CD14-positive monocyte (primary cell): ENCODE measurements around the gene TENM3. TPM values are rescaled to one million over a fixed set of nuclear protein-coding genes. Genes with fewer than 3 reads are reported as not detected.

Experiments
- DNase-seq, 3 donors: peaks; one replicate each; pipeline ENCODE4 v3.0.0-alpha.2; 2011 to 2022
- H2AFZ ChIP-seq: 2 replicates; pipeline ENCODE4 v1.6.0; 2012; ENCODE audit warnings: mild to moderate bottlenecking, low read depth, low read length, inconsistent platforms; ENCODE audit not compliant: insufficient read depth, poor library complexity, severe bottlenecking
- H3K27ac ChIP-seq, 2 donors: 1 replicate in 1 of 2; 2 replicates in 1 of 2; pipeline ENCODE4 v1.5.1; 2012 to 2013; ENCODE audit warnings: low read length in 2 of 2, control low read depth in 1 of 2, inconsistent platforms in 1 of 2, low read depth in 1 of 2, mild to moderate bottlenecking in 1 of 2
- H3K27me3 ChIP-seq, 2 donors: one replicate each; pipeline versions ENCODE4 v1.6.0 to v1.6.1; 2011 to 2013; ENCODE audit warnings: low read length in 2 of 2; ENCODE audit not compliant: control insufficient read depth in 2 of 2, insufficient read depth in 2 of 2
- H3K36me3 ChIP-seq, 2 donors: replicated peaks in 1 of 2; 1 replicate in 1 of 2; 2 replicates in 1 of 2; pipeline versions ENCODE4 v1.5.1 to v1.6.1; 2012 to 2013; ENCODE audit warnings: low read length in 2 of 2, control low read depth in 1 of 2, inconsistent platforms in 1 of 2, mild to moderate bottlenecking in 1 of 2; ENCODE audit not compliant: insufficient read depth in 2 of 2, control insufficient read depth in 1 of 2
- H3K4me1 ChIP-seq, 2 donors: 1 replicate in 1 of 2; 2 replicates in 1 of 2; pipeline versions ENCODE4 v1.5.1 to v1.6.1; 2012 to 2013; ENCODE audit warnings: low read length in 2 of 2, control low read depth in 1 of 2, inconsistent platforms in 1 of 2, mild to moderate bottlenecking in 1 of 2, moderate library complexity in 1 of 2; ENCODE audit not compliant: insufficient read depth in 2 of 2, control insufficient read depth in 1 of 2
- H3K4me2 ChIP-seq: replicated peaks from 2 replicates; pipeline ENCODE3; 2012; ENCODE audit warnings: low read length, moderate library complexity, mild to moderate bottlenecking; ENCODE audit not compliant: poor library complexity, severe bottlenecking; ENCODE audit errors: extremely low read depth
- H3K4me3 ChIP-seq, 3 experiments: fragments of 200-600 bp in 1 of 3; sonication (generic) in 1 of 3; replicated peaks in 1 of 3; 1 replicate in 2 of 3; 2 replicates in 1 of 3; pipeline ENCODE4 v1.5.1; 2011 to 2013; ENCODE audit warnings: low read length in 3 of 3, mild to moderate bottlenecking in 3 of 3, control low read depth in 2 of 3, low read depth in 2 of 3, inconsistent platforms in 1 of 3, moderate library complexity in 1 of 3
- H3K79me2 ChIP-seq: 2 replicates; pipeline ENCODE4 v1.6.0; 2012; ENCODE audit warnings: mild to moderate bottlenecking, control low read depth, inconsistent platforms, low read length, moderate library complexity; ENCODE audit not compliant: insufficient read depth
- H3K9ac ChIP-seq: 2 replicates; pipeline ENCODE4 v1.6.0; 2017; ENCODE audit warnings: low read length, mild to moderate bottlenecking; ENCODE audit not compliant: insufficient read depth, poor library complexity, severe bottlenecking
- H3K9me3 ChIP-seq, 2 donors: replicated peaks in 1 of 2; 1 replicate in 1 of 2; 2 replicates in 1 of 2; pipeline versions ENCODE4 v1.5.1 to v1.6.1; 2012 to 2013; ENCODE audit warnings: low read length in 2 of 2, control low read depth in 1 of 2; ENCODE audit not compliant: control insufficient read depth in 1 of 2, insufficient read depth in 1 of 2
- H4K20me1 ChIP-seq: 2 replicates; pipeline ENCODE4 v1.6.0; 2012; ENCODE audit warnings: mild to moderate bottlenecking, low read length, control low read depth, moderate library complexity; ENCODE audit not compliant: insufficient read depth
- H3K27ac Mint-ChIP-seq, 7 donors: one replicate each; pipeline ENCODE4 v1.8.0; 2020; ENCODE audit warnings: mild to moderate bottlenecking in 7 of 7, mixed read lengths in 7 of 7, moderate library complexity in 6 of 7, inconsistent platforms in 2 of 7
- H3K27me3 Mint-ChIP-seq, 3 donors: one replicate each; pipeline ENCODE4 v1.8.0; 2021 to 2022; ENCODE audit warnings: low read depth in 3 of 3, mild to moderate bottlenecking in 3 of 3, mixed read lengths in 3 of 3, moderate library complexity in 3 of 3, inconsistent platforms in 1 of 3
- H3K36me3 Mint-ChIP-seq, 2 donors: one replicate each; pipeline ENCODE4 v1.8.0; 2020; ENCODE audit warnings: mixed read lengths in 2 of 2, inconsistent platforms in 1 of 2, mild to moderate bottlenecking in 1 of 2
- H3K4me1 Mint-ChIP-seq: one replicate; pipeline ENCODE4 v1.8.0; 2020; ENCODE audit warnings: mild to moderate bottlenecking, mixed read lengths
- H3K4me3 Mint-ChIP-seq, 2 donors: one replicate each; pipeline ENCODE4 v1.8.0; 2020; ENCODE audit warnings: mild to moderate bottlenecking in 2 of 2, mixed read lengths in 2 of 2, moderate library complexity in 1 of 2
- H3K9me3 Mint-ChIP-seq, 7 donors: one replicate each; pipeline ENCODE4 v1.8.0; 2020 to 2022; ENCODE audit warnings: mixed read lengths in 7 of 7, mild to moderate bottlenecking in 6 of 7, moderate library complexity in 6 of 7, inconsistent platforms in 2 of 7
- CTCF ChIP-seq: fragments of 200-600 bp; IDR thresholded peaks from one replicate; pipeline ENCODE4 v1.8.0; 2022; ENCODE audit warnings: antibody characterized with exemption, mild to moderate bottlenecking
- WGBS: methylation state at CpG from one replicate; pipeline ENCODE4 v1.1.5; 2013; ENCODE audit warnings: missing lambda C conversion rate; ENCODE audit not compliant: insufficient coverage; 5-methylcytosine and 5-hydroxymethylcytosine counted together
- intact Hi-C, 2 donors: fragments of 100-400 bp; cut with micrococcal nuclease; formaldehyde crosslinking; loops; one replicate each; pipeline versions ENCODE4 v1.15.0 to v1.15.1; 2023
- polyA plus RNA-seq, 3 donors: library from polyadenylated mRNA; depleted of rRNA in 1 of 3; unstranded in 2 of 3; stranded (reverse) in 1 of 3; fragments of 300-500 nt in 2 of 3; fragments of >200 nt in 1 of 3; fragmentation: Illumina TruSeq in 2 of 3; gene quantifications; 1 replicate in 2 of 3; 2 replicates in 1 of 3; pipeline ENCODE4 v1.2.3, GENCODE V29; 2012 to 2021

TENM3 gene
- polyA plus RNA-seq, 3 donors: not detected

DNA sequence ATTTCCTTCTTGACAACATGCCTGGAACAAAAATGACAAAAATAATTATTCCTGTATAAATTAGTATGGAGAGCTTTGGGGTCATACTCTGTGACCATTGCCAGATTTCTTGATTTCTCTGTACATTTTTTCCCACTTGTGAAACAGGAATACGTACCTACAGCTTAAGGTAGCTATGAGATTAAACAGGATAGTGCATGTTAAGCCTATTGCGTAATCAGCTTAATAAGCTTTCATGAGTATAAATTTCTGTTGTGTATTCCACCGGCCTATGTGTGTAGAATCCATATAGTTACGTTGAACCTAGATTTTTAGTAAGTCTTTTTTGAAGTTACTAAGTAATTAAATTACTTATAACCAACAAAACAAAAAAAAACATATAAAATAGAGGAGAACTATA is 339.0 kb downstream of the TENM3 start:
- no CpG with 5 or more reads among the region's 4 CpGs for WGBS
- Mint-ChIP-seq H3K27ac (no peak overlapping the region), H3K4me3 (no peak overlapping the region), H3K9me3 (peaks cover 0 to 2% (median 0%) of the 10 kb centered on the region in 7 donors), H3K36me3 (no peaks in the 10 kb centered on the region), H3K4me1 (no peaks in the 10 kb centered on the region), H3K27me3 (peaks cover 0 to 2% (median 0%) of the 10 kb centered on the region in 3 donors)
- Histone ChIP-seq H3K4me1 (no peaks in the 10 kb centered on the region), H4K20me1 (no peaks in the 10 kb centered on the region), H3K9me3 (no peaks in the 10 kb centered on the region), H3K4me3 (no peak overlapping the region), H3K27ac (no peak overlapping the region), H2AFZ (no peak overlapping the region), H3K36me3 (no peaks in the 10 kb centered on the region), H3K27me3 (no peaks in the 10 kb centered on the region), H3K4me2 (no peak overlapping the region), H3K9ac (no peak overlapping the region), H3K79me2 (no peaks in the 10 kb centered on the region)
- no peak for TF ChIP-seq CTCF
- no peak for DNase-seq
- intact Hi-C loops: no loop called here

- peaks cover 0 to 2% (median 0%) of the 10 kb centered on the region in 3 donors for H3K27me3 Mint-ChIP-seq
- Histone ChIP-seq H4K20me1 (no peaks in the 10 kb centered on the region), H3K27ac (no peak overlapping the region), H3K9ac (no peak overlapping the region), H3K4me3 (no peak overlapping the region), H2AFZ (no peak overlapping the region), H3K36me3 (no peaks in the 10 kb centered on the region), H3K4me1 (no peaks in the 10 kb centered on the region), H3K79me2 (no peaks in the 10 kb centered on the region), H3K27me3 (no peaks in the 10 kb centered on the region), H3K4me2 (no peak overlapping the region), H3K9me3 (no peaks in the 10 kb centered on the region)
- H3K9me3 Mint-ChIP-seq: no peaks in the 10 kb centered on the region
- intact Hi-C loops: no loop called here
- no peak overlapping the region for H3K27ac Mint-ChIP-seq
- H3K36me3 Mint-ChIP-seq: no peaks in the 10 kb centered on the region
- no peak for TF ChIP-seq CTCF
- H3K4me1 Mint-ChIP-seq: no peaks in the 10 kb centered on the region
- DNase-seq: no peak
- H3K4me3 Mint-ChIP-seq: no peak overlapping the region
- no CpG with 5 or more reads among the region's 3 CpGs for WGBS
These were observed 340.7 kb downstream of the TENM3 start for GRCh38 chr4:182583703-182584415.
